Colonic mucosa (tissue), 4 donors: ENCODE results near the gene MAP2K1. TPM values are rescaled to one million over a fixed set of nuclear protein-coding genes. Genes with fewer than 3 reads are reported as not detected.

Experiments
- DNase-seq: peaks from one replicate; pipeline ENCODE4 v3.0.0-alpha.2; 2020
- H3K27ac ChIP-seq: fragments of 200-600 bp; one replicate; pipeline ENCODE4 v1.8.0; 2021
- H3K27me3 ChIP-seq: fragments of 200-600 bp; one replicate; pipeline ENCODE4 v1.8.0; 2021
- H3K36me3 ChIP-seq: fragments of 200-600 bp; one replicate; pipeline ENCODE4 v1.8.0; 2021
- H3K4me1 ChIP-seq: fragments of 200-600 bp; one replicate; pipeline ENCODE4 v1.8.0; 2021; ENCODE audit warnings: mild to moderate bottlenecking
- H3K4me3 ChIP-seq: fragments of 200-600 bp; one replicate; pipeline ENCODE4 v1.8.0; 2021
- H3K9ac ChIP-seq, 2 donors: one replicate each; pipeline ENCODE4 v1.7.0; 2013; ENCODE audit warnings: control low read depth in 2 of 2, low read depth in 2 of 2, low read length in 2 of 2
- H3K9me3 ChIP-seq: fragments of 200-600 bp; one replicate; pipeline ENCODE4 v1.8.0; 2021
- intact Hi-C: fragments of 100-400 bp; cut with DNase I; formaldehyde crosslinking; loops from one replicate; pipeline ENCODE4 v1.14.1; 2022
- total RNA-seq, 2 donors: library from RNA; stranded (reverse); fragmentation: NEBNext Ultra II Directional in 1 of 2; extraction: Animal tissue kit (Norgen Biotek cat#: 25700) in 1 of 2; gene quantifications; one replicate each; pipeline ENCODE4 v1.2.1, GENCODE V29; 2021
- TF ChIP-seq, protein P1 (sequence below): fragments of 200-600 bp; IDR thresholded peaks from one replicate; pipeline ENCODE4 v1.8.0; 2022; ENCODE audit warnings: antibody characterized with exemption, mild to moderate bottlenecking
- donor health status: healthy.
- donor health status: DM: no; HTN: no; CAD: no.
- donor health status: DM: no; HTN: no; CAD: no.

MAP2K1 gene
- total RNA-seq, 2 donors from 2014 or later: 50.0 to 53.2 TPM

DNA sequence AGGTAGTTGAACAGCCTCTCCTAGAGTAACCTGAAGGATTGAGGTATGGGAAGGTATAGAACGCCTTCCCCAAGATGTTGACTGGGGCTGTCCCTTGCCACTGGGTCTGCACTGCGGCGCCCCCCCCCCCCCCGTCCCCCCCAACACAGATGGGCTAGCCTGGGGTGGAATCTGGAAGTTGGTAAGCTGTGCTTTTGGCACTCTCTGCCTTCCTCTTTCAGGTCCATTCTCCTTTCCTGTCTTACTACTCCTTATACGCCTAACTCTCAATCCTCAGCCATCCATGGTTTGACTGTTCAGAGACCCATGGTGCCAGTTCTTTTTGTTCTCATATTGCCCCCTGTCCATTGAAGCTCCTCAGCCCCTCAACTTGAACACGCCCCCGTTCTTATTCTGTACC is 42.8 kb downstream of the MAP2K1 start:
- Histone ChIP-seq H3K9me3 (no peaks in the 10 kb centered on the region), H3K27ac (no peak overlapping the region), H3K9ac (no peak overlapping the region), H3K4me3 (no peak overlapping the region), H3K27me3 (no peaks in the 10 kb centered on the region), H3K4me1 (no peaks in the 10 kb centered on the region), H3K36me3 (no peaks in the 10 kb centered on the region)
- no peak for DNase-seq
- intact Hi-C loops: no loop called here
- TF ChIP-seq, protein P1, sequence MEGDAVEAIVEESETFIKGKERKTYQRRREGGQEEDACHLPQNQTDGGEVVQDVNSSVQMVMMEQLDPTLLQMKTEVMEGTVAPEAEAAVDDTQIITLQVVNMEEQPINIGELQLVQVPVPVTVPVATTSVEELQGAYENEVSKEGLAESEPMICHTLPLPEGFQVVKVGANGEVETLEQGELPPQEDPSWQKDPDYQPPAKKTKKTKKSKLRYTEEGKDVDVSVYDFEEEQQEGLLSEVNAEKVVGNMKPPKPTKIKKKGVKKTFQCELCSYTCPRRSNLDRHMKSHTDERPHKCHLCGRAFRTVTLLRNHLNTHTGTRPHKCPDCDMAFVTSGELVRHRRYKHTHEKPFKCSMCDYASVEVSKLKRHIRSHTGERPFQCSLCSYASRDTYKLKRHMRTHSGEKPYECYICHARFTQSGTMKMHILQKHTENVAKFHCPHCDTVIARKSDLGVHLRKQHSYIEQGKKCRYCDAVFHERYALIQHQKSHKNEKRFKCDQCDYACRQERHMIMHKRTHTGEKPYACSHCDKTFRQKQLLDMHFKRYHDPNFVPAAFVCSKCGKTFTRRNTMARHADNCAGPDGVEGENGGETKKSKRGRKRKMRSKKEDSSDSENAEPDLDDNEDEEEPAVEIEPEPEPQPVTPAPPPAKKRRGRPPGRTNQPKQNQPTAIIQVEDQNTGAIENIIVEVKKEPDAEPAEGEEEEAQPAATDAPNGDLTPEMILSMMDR: no peak

DNA sequence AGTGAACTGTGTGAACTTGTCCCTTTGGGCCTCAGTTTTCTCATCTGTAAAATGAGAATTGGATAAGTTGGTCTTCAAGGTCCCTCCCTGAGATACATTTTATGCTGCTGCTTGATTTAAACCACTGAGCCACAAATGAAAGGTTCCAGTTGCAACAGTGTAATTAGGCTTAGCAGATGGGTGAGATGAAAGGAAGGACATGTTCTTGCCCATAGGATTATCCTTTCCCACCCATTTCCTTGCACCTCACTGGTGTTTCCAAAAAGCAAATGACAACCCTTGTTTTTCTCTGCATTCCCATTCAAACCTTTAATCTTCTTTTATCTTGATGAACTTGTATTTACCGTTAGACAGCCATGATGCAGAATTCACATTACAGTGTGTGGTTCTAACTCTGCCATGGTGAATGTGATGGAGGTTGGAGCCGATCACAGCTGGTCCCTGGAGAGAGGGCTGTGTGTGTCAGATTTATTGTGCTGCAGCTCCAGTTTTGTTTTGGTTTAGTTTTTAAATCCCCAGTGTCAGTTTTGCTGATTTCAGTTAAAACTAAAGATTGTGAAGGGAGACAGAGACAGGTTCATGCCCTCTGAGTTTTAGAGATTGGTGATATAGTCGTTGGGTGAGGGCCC is 44.0 kb downstream of the MAP2K1 start:
- Histone ChIP-seq H3K4me3 (no peak overlapping the region), H3K27me3 (no peaks in the 10 kb centered on the region), H3K4me1 (no peaks in the 10 kb centered on the region), H3K9ac (no peak overlapping the region), H3K36me3 (no peaks in the 10 kb centered on the region), H3K27ac (no peak overlapping the region), H3K9me3 (no peaks in the 10 kb centered on the region)
- TF ChIP-seq, protein P1: no peak
- no peak for DNase-seq
- intact Hi-C loops: no loop called here

DNA sequence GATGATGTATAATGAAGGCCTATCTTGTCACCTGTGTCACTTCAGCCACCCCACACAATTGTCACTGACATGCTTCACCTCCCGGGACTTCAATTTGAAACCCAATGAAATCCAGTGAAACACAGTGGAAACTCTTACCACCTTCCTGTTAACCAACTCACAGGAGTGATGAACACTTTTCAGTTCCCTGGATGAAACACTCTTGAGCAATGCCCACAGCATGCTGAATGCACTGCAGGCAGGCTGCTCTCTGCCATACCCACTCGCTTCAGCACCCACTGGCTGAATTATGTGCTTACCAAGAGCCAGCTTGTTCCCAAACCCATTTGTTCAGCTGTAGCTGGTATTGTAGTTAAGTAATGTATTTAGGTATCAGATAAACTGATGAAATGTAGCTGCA is 47.0 kb downstream of the MAP2K1 start:
- H3K27ac ChIP-seq: no peak overlapping the region
- no peaks in the 10 kb centered on the region for H3K4me1 ChIP-seq
- H3K9ac ChIP-seq: no peak overlapping the region
- intact Hi-C loops: no loop called here
- TF ChIP-seq, protein P1: no peak
- H3K4me3 ChIP-seq: no peak overlapping the region
- peaks cover 9% of the 10 kb centered on the region for H3K36me3 ChIP-seq
- no peaks in the 10 kb centered on the region for H3K9me3 ChIP-seq
- DNase-seq: no peak
- no peaks in the 10 kb centered on the region for H3K27me3 ChIP-seq

DNA sequence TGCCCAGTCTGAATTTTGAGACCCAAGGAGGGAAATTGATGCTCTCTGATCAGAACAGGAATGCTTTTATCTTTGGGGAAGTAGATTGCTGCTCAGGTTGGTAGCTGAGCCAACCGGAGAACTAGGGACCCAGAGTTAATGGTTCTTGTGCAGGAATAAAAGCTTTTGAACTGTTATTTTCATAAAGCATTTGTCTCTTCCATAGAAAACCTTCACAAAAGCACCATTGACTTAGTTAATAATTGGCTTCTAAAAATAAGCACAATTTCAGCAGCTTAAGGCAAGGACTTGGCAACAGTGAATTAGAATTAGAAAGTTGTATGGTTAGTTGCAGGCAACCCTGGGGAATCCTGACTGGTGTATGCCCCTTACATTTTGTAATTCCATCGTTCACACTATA is 53.8 kb downstream of the MAP2K1 start:
- peaks cover 9% of the 10 kb centered on the region for H3K36me3 ChIP-seq
- no peaks in the 10 kb centered on the region for H3K9me3 ChIP-seq
- TF ChIP-seq, protein P1: no peak
- H3K9ac ChIP-seq: no peak overlapping the region
- intact Hi-C loops: no loop called here
- no peaks in the 10 kb centered on the region for H3K4me1 ChIP-seq
- no peak overlapping the region for H3K27ac ChIP-seq
- H3K27me3 ChIP-seq: no peaks in the 10 kb centered on the region
- DNase-seq: no peak
- H3K4me3 ChIP-seq: no peak overlapping the region

DNA sequence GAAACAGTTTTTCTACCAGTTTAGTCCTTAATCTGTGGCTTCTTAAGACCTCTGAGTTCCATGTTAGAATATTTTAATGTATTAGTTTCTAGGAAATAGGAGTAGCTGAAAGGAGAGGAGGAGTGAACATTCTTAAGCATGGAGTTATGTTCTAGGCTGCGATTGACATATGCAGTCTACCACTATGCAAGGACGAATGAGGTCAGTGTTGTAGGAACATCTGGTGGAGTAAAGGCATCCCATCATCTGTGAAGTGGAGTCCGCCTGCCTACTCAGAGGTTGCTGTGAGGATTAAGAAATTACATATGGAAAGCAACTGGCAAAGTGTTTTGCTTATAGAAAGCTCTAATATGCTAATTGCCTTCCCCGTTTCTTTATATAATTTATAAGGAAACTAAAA is 65.7 kb downstream of the MAP2K1 start:
- Histone ChIP-seq H3K9ac (no peak overlapping the region), H3K4me3 (no peak overlapping the region), H3K27ac (no peak overlapping the region), H3K4me1 (no peaks in the 10 kb centered on the region), H3K9me3 (no peaks in the 10 kb centered on the region), H3K27me3 (no peaks in the 10 kb centered on the region), H3K36me3 (no peaks in the 10 kb centered on the region)
- TF ChIP-seq, protein P1: no peak
- DNase-seq: no peak
- intact Hi-C loops: no loop called here
